Measurements from ENCODE around the gene PLAU.
A peak's percentile ranks its signal among the peaks of the same experiment; 100 is the strongest.
"Not testable (repeated sequence)": the region's sequence is repeated elsewhere in the genome, so short reads cannot be mapped to it uniquely, and the experiment has no call there.

PLAU gene

GRCh38 chr10:73923935-73924598 is 13.1 kb downstream of the PLAU start:
- no peak for DNase-seq

- no peak for DNase-seq
Measured at GRCh38 chr10:73924935-73925334, 14.0 kb downstream of the PLAU start.

GRCh38 chr10:73925539-73925938 is 14.6 kb downstream of the PLAU start:
- DNase-seq = no peak

- DNase-seq = no peak
Measured at GRCh38 chr10:73926152-73926764, 15.3 kb downstream of the PLAU start.

GRCh38 chr10:73930630-73931327 is 19.8 kb downstream of the PLAU start:
- not testable (repeated sequence) for DNase-seq

GRCh38 chr10:73931767-73932619 is 21.1 kb downstream of the PLAU start:
- DNase-seq = peak; percentile 88

- no peak for DNase-seq
Measured at GRCh38 chr10:73932620-73933112, 21.7 kb downstream of the PLAU start.

- DNase-seq = no peak
Measured at GRCh38 chr10:73934074-73934473, 23.1 kb downstream of the PLAU start.

GRCh38 chr10:73935895-73936294 is 25.0 kb downstream of the PLAU start:
- DNase-seq = no peak

- no peak for DNase-seq
Measured at GRCh38 chr10:73937333-73938043, 26.6 kb downstream of the PLAU start.

- peak; percentile 88 for DNase-seq
Measured at GRCh38 chr10:73940634-73941221, 29.8 kb downstream of the PLAU start.

GRCh38 chr10:73941300-73941699 is 30.4 kb downstream of the PLAU start:
- no peak for DNase-seq

GRCh38 chr10:73944356-73945100 is 33.6 kb downstream of the PLAU start:
- no peak for DNase-seq

- DNase-seq = no peak
Measured at GRCh38 chr10:73946253-73947145, 35.6 kb downstream of the PLAU start.

GRCh38 chr10:73948947-73949633 is 38.2 kb downstream of the PLAU start:
- DNase-seq = no peak

- DNase-seq = no peak
Measured at GRCh38 chr10:73950155-73950948, 39.4 kb downstream of the PLAU start.

GRCh38 chr10:73953665-73954064 is 42.7 kb downstream of the PLAU start:
- DNase-seq = peak; percentile 3

- DNase-seq = no peak
Measured at GRCh38 chr10:73954737-73955136, 43.8 kb downstream of the PLAU start.

GRCh38 chr10:73955719-73956118 is 44.8 kb downstream of the PLAU start:
- no peak for DNase-seq
